ENCODE results near the gene CCDC178. TPM values are rescaled to one million over a fixed set of nuclear protein-coding genes. Genes with fewer than 3 reads are reported as not detected.

Gene CCDC178
- polyA plus RNA-seq, 1 experiment, result not detected

- no peak for TF ChIP-seq CTCF (IDR thresholded peaks at IDR 0.05; ENCODE audit: low read depth, low read length)
- no peak for DNase-seq (ENCODE audit: low read depth, low spot score)
- H3K4me3 ChIP-seq (ENCODE audit: low read depth, low read length), result no peak overlapping the region
- no peak overlapping the region for H3K27ac ChIP-seq (ENCODE audit: low read depth, low read length)
- POLR2A ChIA-PET, result no interaction called here
- CTCF ChIA-PET, result no interaction called here
- H3K9me3 ChIP-seq (ENCODE audit: control insufficient read depth, insufficient read depth, low read length), result peaks cover 3% of the 10 kb centered on the region; the same call in 1 of the 2 replicates
- H3K27me3 ChIP-seq (ENCODE audit: control insufficient read depth, insufficient read depth, low read length), result no peaks in the 10 kb centered on the region
Measured at GRCh38 chr18:33146014-33146413, 294.5 kb downstream of the CCDC178 start.

DNA sequence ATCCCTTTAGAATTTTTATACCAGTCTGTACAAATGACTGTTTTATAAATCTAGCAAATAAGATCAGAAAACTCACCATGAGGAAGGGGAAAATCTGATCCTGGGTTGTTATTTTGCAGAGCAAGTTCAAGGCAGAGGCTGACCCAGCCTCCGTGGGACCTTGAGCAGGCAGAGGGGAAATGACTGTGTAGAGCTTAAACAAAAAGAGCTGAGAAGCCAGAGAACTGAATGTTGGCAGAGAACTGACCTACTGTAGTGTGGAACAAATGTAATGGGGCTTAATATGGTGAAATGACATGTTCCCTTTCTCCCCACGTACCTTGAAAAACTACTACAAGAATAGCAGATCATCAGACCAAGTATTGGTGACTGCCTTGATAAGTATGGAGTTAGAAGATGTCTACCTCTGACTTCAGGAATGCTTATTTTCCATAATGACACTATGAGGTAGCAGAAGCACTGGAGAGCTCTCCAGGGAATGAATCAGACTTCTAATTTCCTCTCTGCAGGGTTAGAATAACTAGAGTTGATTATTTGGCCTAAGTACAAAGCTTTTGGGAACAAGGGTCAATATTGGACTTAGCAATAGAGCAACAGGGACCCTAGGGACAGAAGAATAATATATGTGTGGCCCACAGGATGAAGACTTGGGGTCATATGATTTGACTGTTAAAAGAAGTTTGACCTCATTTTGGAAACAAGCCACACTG, 304.4 kb downstream of the CCDC178 start:
- no peaks in the 10 kb centered on the region for H3K9me3 ChIP-seq (ENCODE audit: control insufficient read depth, insufficient read depth, low read length)
- no peak overlapping the region for H3K27ac ChIP-seq (ENCODE audit: low read depth, low read length)
- no peaks in the 10 kb centered on the region for H3K27me3 ChIP-seq (ENCODE audit: control insufficient read depth, insufficient read depth, low read length)
- ChIA-PET CTCF (no interaction called here), POLR2A (no interaction called here)
- no peak for DNase-seq (ENCODE audit: low read depth, low spot score)
- H3K4me3 ChIP-seq (ENCODE audit: low read depth, low read length), result no peak overlapping the region
- TF ChIP-seq CTCF (IDR thresholded peaks at IDR 0.05; ENCODE audit: low read depth, low read length), result no peak

DNA sequence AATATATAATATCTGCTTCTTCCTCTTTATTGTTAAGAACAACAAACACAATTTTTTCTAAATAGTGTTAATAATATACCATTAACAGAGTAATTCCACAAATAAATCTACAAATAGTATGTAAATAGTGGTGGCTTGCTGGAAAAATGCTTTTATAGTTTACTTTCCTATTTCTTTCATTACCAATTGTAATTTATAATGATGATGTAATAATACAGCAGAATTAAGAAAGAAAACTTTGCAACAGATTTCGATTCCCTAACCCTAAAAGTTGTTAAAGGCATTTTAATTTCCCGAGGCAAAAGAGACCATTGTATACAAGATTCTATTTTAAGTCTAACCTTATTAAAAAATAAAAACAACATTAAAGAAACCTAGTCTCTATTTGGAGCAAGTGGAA, 307.9 kb downstream of the CCDC178 start:
- POLR2A ChIA-PET, result no interaction called here
- TF ChIP-seq CTCF (IDR thresholded peaks at IDR 0.05; ENCODE audit: low read depth, low read length), result no peak
- CTCF ChIA-PET, result no interaction called here
- no peak overlapping the region for H3K4me3 ChIP-seq (ENCODE audit: low read depth, low read length)
- no peaks in the 10 kb centered on the region for H3K9me3 ChIP-seq (ENCODE audit: control insufficient read depth, insufficient read depth, low read length)
- H3K27me3 ChIP-seq (ENCODE audit: control insufficient read depth, insufficient read depth, low read length), result no peaks in the 10 kb centered on the region
- no peak overlapping the region for H3K27ac ChIP-seq (ENCODE audit: low read depth, low read length)
- no peak for DNase-seq (ENCODE audit: low read depth, low spot score)

DNA sequence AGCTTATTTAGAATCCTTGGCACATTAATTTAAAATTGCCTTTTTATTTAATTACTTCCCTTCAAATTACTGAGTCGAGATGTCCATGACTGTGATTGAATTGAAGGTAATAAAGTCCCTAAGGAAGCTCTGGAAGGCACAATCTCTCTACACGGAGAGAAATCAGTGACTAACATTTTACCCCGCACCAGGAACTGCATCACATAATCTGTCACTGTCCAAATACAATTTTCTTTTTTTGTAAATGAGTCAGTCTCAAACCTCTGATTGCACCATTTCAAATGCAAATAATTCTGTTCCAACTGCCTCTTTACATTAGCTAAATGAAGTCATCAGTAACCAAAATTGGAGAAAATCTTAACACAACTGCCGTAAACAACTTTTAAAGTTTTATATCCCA, 311.9 kb downstream of the CCDC178 start:
- CTCF ChIA-PET, result no interaction called here
- POLR2A ChIA-PET, result no interaction called here
- no peak for DNase-seq (ENCODE audit: low read depth, low spot score)
- Histone ChIP-seq H3K27me3 (ENCODE audit: control insufficient read depth, insufficient read depth, low read length) (no peaks in the 10 kb centered on the region), H3K27ac (ENCODE audit: low read depth, low read length) (no peak overlapping the region), H3K4me3 (ENCODE audit: low read depth, low read length) (no peak overlapping the region), H3K9me3 (ENCODE audit: control insufficient read depth, insufficient read depth, low read length) (no peaks in the 10 kb centered on the region; the same call in 1 of the 2 replicates)
- TF ChIP-seq CTCF (IDR thresholded peaks at IDR 0.05; ENCODE audit: low read depth, low read length), result no peak

- no peak for DNase-seq (ENCODE audit: low read depth, low spot score)
- no peak overlapping the region for H3K4me3 ChIP-seq (ENCODE audit: low read depth, low read length)
- POLR2A ChIA-PET, result no interaction called here
- no peaks in the 10 kb centered on the region; the same call in 1 of the 2 replicates for H3K9me3 ChIP-seq (ENCODE audit: control insufficient read depth, insufficient read depth, low read length)
- CTCF ChIA-PET, result no interaction called here
- TF ChIP-seq CTCF (IDR thresholded peaks at IDR 0.05; ENCODE audit: low read depth, low read length), result no peak
- H3K27ac ChIP-seq (ENCODE audit: low read depth, low read length), result no peak overlapping the region
- H3K27me3 ChIP-seq (ENCODE audit: control insufficient read depth, insufficient read depth, low read length), result no peaks in the 10 kb centered on the region
Measured at GRCh38 chr18:33123862-33124518, 316.5 kb downstream of the CCDC178 start.

All from AG04450 (cell line).